T-helper 1 cell (primary cell): ENCODE data around the gene RECQL5.

Experiments used
- DNase-seq, 5 donors: peaks; one replicate each; pipeline ENCODE4 v3.0.0-alpha.2; 2012 to 2020
- total RNA-seq, 4 donors: gene quantifications; one replicate each; lab custom pipeline; 2026; lab: John Stamatoyannopoulos, UW

RECQL5 gene
- 13.8 to 40.3 (median 29.7) reads per million in 4 donors for total RNA-seq

- peak; percentile 94 to 98 (median 97) for DNase-seq
Observed at GRCh38 chr17:75666959-75667790, at the start of gene RECQL5, which contains the start of gene SAP30BP. Gene RECQL5 (minus strand): TSS chr17:75667154. CDS start chr17:75666557, 597 bp downstream. Gene SAP30BP (plus strand): TSS chr17:75667338. CDS start chr17:75667373, 35 bp downstream.

- DNase-seq: no peak
Observed at GRCh38 chr17:75712446-75712845, 45.5 kb upstream of the RECQL5 start.

GRCh38 chr17:75707079-75707571, 40.2 kb upstream of the RECQL5 start:
- DNase-seq: no peak

GRCh38 chr17:75706042-75706728, 39.2 kb upstream of the RECQL5 start:
- no peak for DNase-seq

- no peak for DNase-seq
Observed at GRCh38 chr17:75704963-75705875, 38.3 kb upstream of the RECQL5 start.

- no peak for DNase-seq
Observed at GRCh38 chr17:75703591-75703990, 36.6 kb upstream of the RECQL5 start.

GRCh38 chr17:75703191-75703590, 36.2 kb upstream of the RECQL5 start:
- no peak for DNase-seq

GRCh38 chr17:75701288-75701687, 34.3 kb upstream of the RECQL5 start:
- no peak for DNase-seq

GRCh38 chr17:75698659-75699058, 31.7 kb upstream of the RECQL5 start:
- DNase-seq: no peak

- DNase-seq: no peak
Observed at GRCh38 chr17:75697651-75698291, 30.8 kb upstream of the RECQL5 start.

GRCh38 chr17:75695830-75696271, 28.9 kb upstream of the RECQL5 start:
- DNase-seq: no peak

- DNase-seq: no peak
Observed at GRCh38 chr17:75695141-75695829, 28.3 kb upstream of the RECQL5 start.

GRCh38 chr17:75694536-75694935, 27.6 kb upstream of the RECQL5 start:
- DNase-seq: no peak

GRCh38 chr17:75693500-75694481, 26.8 kb upstream of the RECQL5 start:
- DNase-seq: no peak

- DNase-seq: no peak
Observed at GRCh38 chr17:75692976-75693375, 26.0 kb upstream of the RECQL5 start.

- no peak for DNase-seq
Observed at GRCh38 chr17:75691801-75692626, 25.1 kb upstream of the RECQL5 start.

GRCh38 chr17:75691371-75691791, 24.4 kb upstream of the RECQL5 start:
- peak in 1 of 5 donors; percentile 35 for DNase-seq

- DNase-seq: peak in 3 of 5 donors; percentile 21 to 70 (median 48)
Observed at GRCh38 chr17:75689441-75689873, 22.5 kb upstream of the RECQL5 start.
